HG03439 (cell line): Measurements from ENCODE around the gene GABBR2.

ENCODE experiments used
- ATAC-seq: cut with Tn5 transposase; IDR thresholded peaks from one replicate; pipeline ENCODE4 v1.9.1; 2021; ENCODE audit warnings: mild to moderate bottlenecking, moderate library complexity; ENCODE audit not compliant: unreplicated experiment

GABBR2 gene

GRCh38 chr9:98364086-98364485 lies 344.6 kb downstream of the GABBR2 start:
- no peak for ATAC-seq

- ATAC-seq: no peak
Measured at GRCh38 chr9:98363644-98364043, 345.1 kb downstream of the GABBR2 start.

- ATAC-seq: no peak
Measured at GRCh38 chr9:98362624-98363252, 346.0 kb downstream of the GABBR2 start.

- no peak for ATAC-seq
Measured at GRCh38 chr9:98361645-98362044, 347.1 kb downstream of the GABBR2 start.

- no peak for ATAC-seq
Measured at GRCh38 chr9:98360176-98360708, 348.5 kb downstream of the GABBR2 start.

GRCh38 chr9:98359569-98359968 lies 349.2 kb downstream of the GABBR2 start:
- ATAC-seq: no peak

GRCh38 chr9:98357921-98358535 lies 350.7 kb downstream of the GABBR2 start:
- no peak for ATAC-seq

GRCh38 chr9:98356953-98357690 lies 351.6 kb downstream of the GABBR2 start:
- ATAC-seq: no peak

GRCh38 chr9:98356326-98356725 lies 352.4 kb downstream of the GABBR2 start:
- ATAC-seq: no peak

- no peak for ATAC-seq
Measured at GRCh38 chr9:98351370-98351769, 357.4 kb downstream of the GABBR2 start.

GRCh38 chr9:98347642-98348041 lies 361.1 kb downstream of the GABBR2 start:
- no peak for ATAC-seq

GRCh38 chr9:98345011-98345410 lies 363.7 kb downstream of the GABBR2 start:
- ATAC-seq: no peak

- no peak for ATAC-seq
Measured at GRCh38 chr9:98344581-98344980, 364.2 kb downstream of the GABBR2 start.

GRCh38 chr9:98342820-98343210 lies 365.9 kb downstream of the GABBR2 start:
- ATAC-seq: no peak

- ATAC-seq: no peak
Measured at GRCh38 chr9:98342098-98342819, 366.5 kb downstream of the GABBR2 start.

GRCh38 chr9:98341157-98342097 lies 367.3 kb downstream of the GABBR2 start:
- no peak for ATAC-seq

GRCh38 chr9:98339987-98340800 lies 368.5 kb downstream of the GABBR2 start:
- ATAC-seq: no peak

GRCh38 chr9:98335661-98336060 lies 373.1 kb downstream of the GABBR2 start:
- ATAC-seq: no peak

GRCh38 chr9:98334796-98335195 lies 373.9 kb downstream of the GABBR2 start:
- no peak for ATAC-seq
